ENCODE data around the gene CRACR2B. TPM values are rescaled to one million over a fixed set of nuclear protein-coding genes. Genes with fewer than 3 reads are reported as not detected.

CRACR2B gene
- total and polyA plus RNA-seq, 2 of the 13 experiments (the other 11 are each of a cell fraction or from before 2014, with no cell fraction given), result 14.9 to 21.0 TPM

GRCh38 chr11:829847-830294 lies 2.2 kb downstream of the CRACR2B start (continued):
- TF ChIP-seq ESRRA (CRISPR knock-in tag; IDR thresholded peaks at IDR 0.05; ENCODE audit: low read depth) (0 out of 2 replicates have a peak, but pooled peaks have one; percentile 23), ZNF576 (CRISPR knock-in tag; IDR thresholded peaks at IDR 0.05) (peak; percentile 28; the same call in 1 of the 2 replicates), ZNF724P (CRISPR knock-in tag; IDR thresholded peaks at IDR 0.05; ENCODE audit: borderline replicate concordance) (no peak), HNRNPK (IDR thresholded peaks at IDR 0.05; ENCODE audit: low read depth, low read length, poor library complexity, severe bottlenecking) (no peak), CBX5 (CRISPR knock-in tag; IDR thresholded peaks at IDR 0.05; ENCODE audit: borderline replicate concordance) (no peak), HIVEP1 (CRISPR knock-in tag; IDR thresholded peaks at IDR 0.05) (0 out of 2 replicates have a peak, but pooled peaks have one; percentile 6), ARHGAP35 (CRISPR knock-in tag; IDR thresholded peaks at IDR 0.05; ENCODE audit: borderline replicate concordance) (no peak), SP140L (CRISPR knock-in tag; IDR thresholded peaks at IDR 0.05; ENCODE audit: borderline replicate concordance) (no peak), MEIS1 (CRISPR knock-in tag; IDR thresholded peaks at IDR 0.05; ENCODE audit: borderline replicate concordance) (peak; percentile 49; the same call in 1 of the 2 replicates), ADNP (CRISPR knock-in tag; IDR thresholded peaks at IDR 0.05) (no peak), ZNF768 (CRISPR knock-in tag; IDR thresholded peaks at IDR 0.05) (0 out of 2 replicates have a peak, but pooled peaks have one; percentile 8), MED8 (CRISPR knock-in tag; IDR thresholded peaks at IDR 0.05; ENCODE audit: insufficient replicate concordance) (peak; percentile 34), CENPBD1 (CRISPR knock-in tag; IDR thresholded peaks at IDR 0.05; ENCODE audit: borderline replicate concordance, low read depth) (no peak), U2AF1 (optimal IDR thresholded peaks at IDR 0.05; ENCODE audit: low read depth, low read length) (no peak), ZBTB4 (CRISPR knock-in tag; IDR thresholded peaks at IDR 0.05; ENCODE audit: borderline replicate concordance) (0 out of 2 replicates have a peak, but pooled peaks have one; percentile 24), HOXA3 (CRISPR knock-in tag; IDR thresholded peaks at IDR 0.05) (no peak), NFATC3 (CRISPR knock-in tag; IDR thresholded peaks at IDR 0.05) (no peak), HDAC1 (CRISPR knock-in tag; IDR thresholded peaks at IDR 0.05) (no peak), ELF4 (CRISPR knock-in tag; IDR thresholded peaks at IDR 0.05; ENCODE audit: borderline replicate concordance) (no peak)

Data from HepG2 (cell line).